Caco-2 (cell line): ENCODE results near the gene DR1. TPM values are rescaled to one million over a fixed set of nuclear protein-coding genes. Genes with fewer than 3 reads are reported as not detected.

Experiments used
- BruUV-seq: library from RNA; stranded (reverse); fragments of 400-500 nt; replicated peaks from 2 replicates; lab custom pipeline; 2021; lab: Mats Ljungman, UMichigan
- CTCF ChIA-PET: fragments of 300-600 bp; sonication (Branson Sonifier 250); formaldehyde crosslinking; loops from one replicate; lab custom pipeline; 2022; ENCODE audit warnings: antibody characterized with exemption; lab: Charles Lee
- POLR2A ChIA-PET: fragments of 300-600 bp; sonication (Branson Sonifier 250); formaldehyde crosslinking; loops from one replicate; lab custom pipeline; 2022; ENCODE audit warnings: antibody characterized with exemption; lab: Charles Lee
- DNase-seq, 2 experiments: peaks; one replicate each; pipeline versions ENCODE4 v3.0.0 to v3.0.0-alpha.2; 2020 to 2022
- H3K27me3 ChIP-seq: replicated peaks from 2 replicates; pipeline ENCODE4 v1.6.0; 2011; ENCODE audit warnings: low read length; ENCODE audit not compliant: control insufficient read depth, insufficient read depth
- H3K36me3 ChIP-seq: 2 replicates; pipeline ENCODE4 v1.5.1; 2011; ENCODE audit warnings: low read length; ENCODE audit not compliant: control insufficient read depth, insufficient read depth
- H3K4me1 ChIP-seq: fragments of 250-450 bp; sonication (Bioruptor Pico); 2 replicates; pipeline ENCODE4 v1.5.1; 2020; ENCODE audit warnings: mild to moderate bottlenecking
- H3K4me3 ChIP-seq: 2 replicates; pipeline ENCODE4 v1.5.1; 2011; ENCODE audit warnings: low read depth, mild to moderate bottlenecking, control low read depth, low read length
- H3K9me3 ChIP-seq: fragments of 250-450 bp; sonication (Bioruptor Pico); 2 replicates; pipeline ENCODE4 v1.5.1; 2020; ENCODE audit warnings: mild to moderate bottlenecking, moderate library complexity
- H3K27ac Mint-ChIP-seq: one replicate; pipeline ENCODE4 v1.8.0; 2022; ENCODE audit warnings: mixed read lengths; ENCODE audit not compliant: unreplicated experiment
- H3K27me3 Mint-ChIP-seq: one replicate; pipeline ENCODE4 v1.8.0; 2022; ENCODE audit warnings: mixed read lengths; ENCODE audit not compliant: insufficient read depth, unreplicated experiment
- H3K36me3 Mint-ChIP-seq: one replicate; pipeline ENCODE4 v1.8.0; 2022; ENCODE audit warnings: mild to moderate bottlenecking, mixed read lengths; ENCODE audit not compliant: insufficient read depth, unreplicated experiment
- H3K4me1 Mint-ChIP-seq: one replicate; pipeline ENCODE4 v1.8.0; 2022; ENCODE audit warnings: low read depth, mixed read lengths; ENCODE audit not compliant: unreplicated experiment
- H3K4me3 Mint-ChIP-seq: one replicate; pipeline ENCODE4 v1.8.0; 2022; ENCODE audit warnings: mild to moderate bottlenecking, moderate library complexity, mixed read lengths; ENCODE audit not compliant: unreplicated experiment
- H3K9me3 Mint-ChIP-seq: one replicate; pipeline ENCODE4 v1.8.0; 2022; ENCODE audit warnings: mixed read lengths; ENCODE audit not compliant: unreplicated experiment
- CTCF ChIP-seq, 2 experiments: fragments of 200-600 bp in 1 of 2; IDR thresholded peaks; 1 replicate in 1 of 2; 2 replicates in 1 of 2; pipeline versions ENCODE4 v1.5.1 to v1.8.0; 2011 to 2022; ENCODE audit warnings: antibody characterized with exemption in 1 of 2, control low read depth in 1 of 2, inconsistent platforms in 1 of 2, low read depth in 1 of 2, low read length in 1 of 2, mild to moderate bottlenecking in 1 of 2, moderate library complexity in 1 of 2; ENCODE audit not compliant: insufficient read depth in 1 of 2, severe bottlenecking in 1 of 2, unreplicated experiment in 1 of 2
- intact Hi-C: fragments of 100-400 bp; cut with micrococcal nuclease; formaldehyde crosslinking; loops from one replicate; pipeline ENCODE4 v1.10.0; 2022; ENCODE audit not compliant: unreplicated experiment
- total RNA-seq: library from RNA; stranded (reverse); gene quantifications from 2 replicates; pipeline ENCODE4 v1.2.3, GENCODE V29; 2022

Gene DR1
- total RNA-seq, 1 experiment from 2014 or later, result 30.5 TPM

GRCh38 chr1:93338387-93339146, 7.1 kb upstream of the DR1 start:
- peak overlapping the region; percentile 13 for H3K27ac Mint-ChIP-seq
- no peaks in the 10 kb centered on the region for H3K9me3 ChIP-seq
- no peak overlapping the region for H3K4me3 Mint-ChIP-seq
- intact Hi-C loops, result no loop called here
- ChIA-PET POLR2A (no interaction called here), CTCF (no interaction called here)
- no peaks in the 10 kb centered on the region for H3K36me3 ChIP-seq
- no peak for TF ChIP-seq CTCF (IDR thresholded peaks at IDR 0.05; ENCODE audit: insufficient read depth in 1 of 2, low read depth in 1 of 2, low read length in 1 of 2, severe bottlenecking in 1 of 2, unreplicated experiment in 1 of 2)
- no peaks in the 10 kb centered on the region for H3K4me1 ChIP-seq
- no peak for DNase-seq
- no peaks in the 10 kb centered on the region for H3K9me3 Mint-ChIP-seq
- no peaks in the 10 kb centered on the region for H3K27me3 ChIP-seq
- H3K4me1 Mint-ChIP-seq, result no peaks in the 10 kb centered on the region
- BruUV-seq, result no TSS peak
- H3K36me3 Mint-ChIP-seq, result no peaks in the 10 kb centered on the region
- H3K4me3 ChIP-seq, result no peak overlapping the region
- no peaks in the 10 kb centered on the region for H3K27me3 Mint-ChIP-seq

GRCh38 chr1:93339171-93339697, 6.5 kb upstream of the DR1 start:
- intact Hi-C loops, result no loop called here
- Histone ChIP-seq H3K36me3 (no peaks in the 10 kb centered on the region), H3K9me3 (no peaks in the 10 kb centered on the region), H3K4me3 (no peak overlapping the region), H3K27me3 (no peaks in the 10 kb centered on the region), H3K4me1 (no peaks in the 10 kb centered on the region)
- Mint-ChIP-seq H3K27ac (peak overlapping the region; percentile 13), H3K36me3 (no peaks in the 10 kb centered on the region), H3K9me3 (no peaks in the 10 kb centered on the region), H3K4me1 (no peaks in the 10 kb centered on the region), H3K27me3 (no peaks in the 10 kb centered on the region), H3K4me3 (no peak overlapping the region)
- no peak for DNase-seq
- ChIA-PET CTCF (no interaction called here), POLR2A (no interaction called here)
- no peak for TF ChIP-seq CTCF (IDR thresholded peaks at IDR 0.05; ENCODE audit: insufficient read depth in 1 of 2, low read depth in 1 of 2, low read length in 1 of 2, severe bottlenecking in 1 of 2, unreplicated experiment in 1 of 2)
- no TSS peak for BruUV-seq

- DNase-seq, result no peak
- ChIA-PET POLR2A (no interaction called here), CTCF (no interaction called here)
- intact Hi-C loops, result no loop called here
- BruUV-seq, result no TSS peak
- Histone ChIP-seq H3K27me3 (no peaks in the 10 kb centered on the region), H3K9me3 (no peaks in the 10 kb centered on the region), H3K4me3 (no peak overlapping the region), H3K4me1 (no peaks in the 10 kb centered on the region), H3K36me3 (no peaks in the 10 kb centered on the region)
- H3K36me3 Mint-ChIP-seq, result no peaks in the 10 kb centered on the region
- H3K27me3 Mint-ChIP-seq, result no peaks in the 10 kb centered on the region
- H3K27ac Mint-ChIP-seq, result no peak overlapping the region
- H3K4me1 Mint-ChIP-seq, result no peaks in the 10 kb centered on the region
- H3K9me3 Mint-ChIP-seq, result no peaks in the 10 kb centered on the region
- TF ChIP-seq CTCF (IDR thresholded peaks at IDR 0.05; ENCODE audit: insufficient read depth in 1 of 2, low read depth in 1 of 2, low read length in 1 of 2, severe bottlenecking in 1 of 2, unreplicated experiment in 1 of 2), result no peak
- H3K4me3 Mint-ChIP-seq, result no peak overlapping the region
These were observed 5.6 kb upstream of the DR1 start for GRCh38 chr1:93340090-93340489.
